HG02938 (cell line): ENCODE data around the gene TAX1BP1.

Experiments
- ATAC-seq: cut with Tn5 transposase; IDR thresholded peaks from one replicate; pipeline ENCODE4 v1.9.1; 2021; ENCODE audit warnings: mild to moderate bottlenecking, moderate library complexity; ENCODE audit not compliant: unreplicated experiment

The TAX1BP1 gene

DNA sequence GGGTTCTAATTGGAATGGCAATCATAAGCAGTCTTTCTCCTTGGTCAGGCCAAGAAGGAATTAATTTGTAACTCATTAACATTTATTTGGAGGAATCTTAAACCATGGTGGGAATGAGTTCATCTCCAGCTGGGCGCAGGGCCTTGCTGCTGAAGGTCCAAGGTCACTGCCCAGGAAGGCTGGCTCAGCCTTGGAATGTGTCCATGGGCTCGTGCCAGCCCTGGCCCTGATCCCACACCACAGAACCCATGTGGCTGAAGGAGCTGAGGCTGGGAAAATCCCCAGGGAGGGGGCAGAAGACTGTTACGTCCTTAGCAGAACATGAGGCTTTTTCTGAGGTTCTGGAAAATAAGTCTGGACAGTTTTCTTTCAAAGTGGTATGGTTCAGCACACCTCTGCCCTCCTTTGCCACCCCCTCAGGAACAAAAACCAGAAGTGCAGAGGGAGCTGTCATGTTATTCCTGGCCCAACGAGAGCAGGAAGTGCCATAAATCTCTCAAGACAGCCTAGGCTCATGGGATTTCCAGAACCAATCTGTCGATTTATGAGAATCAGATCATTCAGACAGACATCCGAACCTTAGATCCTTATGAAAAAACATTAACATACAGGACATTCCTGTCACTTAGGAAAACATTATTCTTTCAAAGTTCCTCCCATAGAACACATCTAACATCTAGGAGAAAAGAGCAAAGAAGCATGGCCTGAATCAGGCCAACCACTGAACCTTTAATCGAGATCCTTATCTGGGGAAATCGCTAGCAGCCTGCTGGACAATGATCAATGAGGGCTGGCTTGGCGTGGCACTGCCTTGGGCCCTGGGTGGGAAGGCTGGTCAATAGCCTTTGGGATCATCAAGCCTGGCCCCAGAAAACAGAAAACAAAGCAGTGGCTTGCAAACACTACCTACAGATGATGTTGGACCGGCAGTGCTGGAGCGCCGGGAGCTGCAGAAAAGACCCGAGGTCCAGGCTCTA lies 134.3 kb downstream of the TAX1BP1 start:
- ATAC-seq: no peak

DNA sequence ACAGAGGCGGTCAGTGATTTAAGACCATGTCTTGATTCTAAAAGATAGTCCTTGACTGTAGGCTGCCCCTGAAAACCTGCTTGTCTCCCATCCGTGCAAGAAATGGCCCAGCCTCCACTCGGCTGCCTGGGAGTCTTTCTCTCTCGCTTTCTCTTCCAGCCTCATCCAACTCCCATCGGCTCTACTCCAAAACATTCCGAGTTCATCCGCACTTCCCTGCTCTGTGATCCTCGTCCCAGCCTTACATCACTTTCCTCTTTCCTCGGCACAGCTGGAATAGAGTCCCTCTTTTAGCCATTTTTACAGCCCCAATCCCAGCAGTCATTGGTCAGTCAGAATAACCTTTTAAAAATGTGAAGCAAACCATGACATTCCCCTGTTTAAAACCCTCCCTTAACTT lies 135.1 kb downstream of the TAX1BP1 start:
- ATAC-seq: no peak

DNA sequence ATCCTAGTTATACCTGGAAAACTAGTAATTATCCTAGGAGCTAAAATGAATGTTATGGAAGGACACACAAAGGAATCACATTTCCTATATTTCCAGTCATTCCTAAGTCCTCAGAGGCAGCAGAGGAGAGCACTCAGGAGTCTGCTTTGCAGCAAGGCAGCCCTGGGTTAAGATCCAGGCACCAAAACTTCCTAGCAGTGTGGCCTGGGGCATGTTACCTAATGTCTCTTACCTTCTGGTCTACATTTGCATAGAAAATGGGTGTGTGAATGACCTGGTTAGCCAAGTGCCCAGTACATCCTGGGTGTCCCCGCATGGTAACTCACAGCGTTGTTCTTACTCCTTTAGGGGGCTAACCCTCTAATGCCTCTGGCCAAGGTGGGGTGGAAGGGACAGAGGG lies 135.9 kb downstream of the TAX1BP1 start:
- no peak for ATAC-seq

DNA sequence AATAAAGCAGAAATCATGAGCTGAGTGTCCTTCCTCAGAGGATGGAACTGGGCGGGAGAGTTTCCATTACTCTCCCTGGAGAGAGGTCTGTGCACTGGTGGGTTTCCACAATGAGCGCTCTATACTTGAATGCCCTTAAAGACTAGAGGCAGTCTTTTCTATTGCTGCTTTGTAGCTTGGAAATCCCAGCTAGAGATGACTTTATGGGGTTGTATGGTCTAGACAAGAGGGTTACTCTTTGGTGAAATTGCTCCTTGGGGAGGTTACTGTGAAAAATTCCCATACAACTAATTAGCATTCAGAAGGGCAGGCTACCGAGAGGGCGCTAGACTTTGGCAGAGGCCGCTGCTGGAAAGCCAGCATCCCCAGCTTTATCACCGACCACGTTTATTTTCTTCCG lies 136.8 kb downstream of the TAX1BP1 start:
- ATAC-seq: no peak
